Measurements from ENCODE around the gene SUSD4. TPM values are rescaled to one million over a fixed set of nuclear protein-coding genes. Genes with fewer than 3 reads are reported as not detected.
A peak's percentile ranks its signal among the peaks of the same experiment; 100 is the strongest.

The SUSD4 gene
- total and polyA plus RNA-seq, 9 of the 15 experiments (the other 6 are each of a cell fraction or from before 2014, with no cell fraction given) = 0.06 to 1.7 (median 0.09) TPM; not detected in 4

GRCh38 chr1:223299553-223299952 lies 64.4 kb downstream of the SUSD4 start:
- DNase-seq (ENCODE audit: extremely low read depth in 1 of 4, low spot score in 3 of 4) = no peak
- no peaks in the 10 kb centered on the region for H3K36me3 ChIP-seq (ENCODE audit: control insufficient read depth, insufficient read depth, low read length)
- no peak overlapping the region for H3K4me2 ChIP-seq (ENCODE audit: insufficient read depth, low read length)
- intact Hi-C loops (cut with micrococcal nuclease) = no loop called here
- H3K27ac ChIP-seq (ENCODE audit: extremely low read depth, low read depth, low read length) = no peak overlapping the region
- no peaks in the 10 kb centered on the region; a peak in 1 of 5 replicates for H3K27me3 ChIP-seq (ENCODE audit: control insufficient read depth in 2 of 2, insufficient read depth in 2 of 2, low read length in 2 of 2)
- H3K9me3 ChIP-seq (replicated peaks; ENCODE audit: control insufficient read depth, insufficient read depth, low read depth, low read length) = no peaks in the 10 kb centered on the region
- H2AFZ ChIP-seq (ENCODE audit: low read depth, low read length) = no peak overlapping the region
- ATAC-seq = no peak
- no peaks in the 10 kb centered on the region for H3K9me1 ChIP-seq (ENCODE audit: control insufficient read depth, insufficient read depth, low read length)
- 0% methylated on average over 1 of the region's 1 CpG for WGBS (ENCODE audit: insufficient coverage, low coverage, missing lambda C conversion rate)
- H3K9ac ChIP-seq (ENCODE audit: insufficient read depth in 1 of 2, low read depth in 2 of 2, low read length in 2 of 2) = no peak overlapping the region
- TF ChIP-seq HSF4 (CRISPR knock-in tag; IDR thresholded peaks at IDR 0.05; ENCODE audit: borderline replicate concordance) (no peak), ZNF316 (IDR thresholded peaks at IDR 0.05) (peak; percentile 50; the same call in 1 of the 2 replicates), MAFF (IDR thresholded peaks at IDR 0.05; ENCODE audit: low read length) (0 out of 2 replicates have a peak, but pooled peaks have one; percentile 34), ZNF408 (CRISPR knock-in tag; IDR thresholded peaks at IDR 0.05; ENCODE audit: low read depth) (no peak), ZMIZ1 (IDR thresholded peaks at IDR 0.05; ENCODE audit: low read depth in 2 of 2, low read length in 2 of 2) (no peak), MAFG (tag; conservative IDR thresholded peaks at IDR 0.05) (peak; percentile 46; the same call in 1 of the 2 replicates), C11orf30 (IDR thresholded peaks at IDR 0.05; ENCODE audit: low read depth) (peak; percentile 63; the same call in 1 of the 2 replicates)
- ChIA-PET CTCF (ENCODE audit: low intra/inter-chr PET ratio) (no interaction called here), POLR2A (no interaction called here)
- no TSS peak for BruUV-seq (replicated peaks)
- H4K20me1 ChIP-seq (replicated peaks; ENCODE audit: control insufficient read depth, insufficient read depth, low read length) = no peaks in the 10 kb centered on the region
- H3K79me2 ChIP-seq (ENCODE audit: control insufficient read depth, insufficient read depth, low read length) = no peaks in the 10 kb centered on the region
- in situ Hi-C loops (cut with MboI) = no loop called here
- H3K4me3 ChIP-seq = no peak overlapping the region
- H3K4me1 ChIP-seq (replicated peaks in 1 of 2; ENCODE audit: control insufficient read depth in 2 of 2, insufficient read depth in 2 of 2, low read length in 2 of 2) = no peaks in the 10 kb centered on the region; a peak in 1 of 5 replicates
- FAIRE-seq = no peak

All from K562 (cell line).